ENCODE results near the gene NDUFS1.

The NDUFS1 gene

GRCh38 chr2:206075113-206075512, 84.1 kb downstream of the NDUFS1 start:
- Histone ChIP-seq H3K4me1 (peaks cover 0 to 16% (median 7%) of the 10 kb centered on the region in 4 donors), H3K4me3 (no peak overlapping the region), H3K36me3 (no peaks in the 10 kb centered on the region), H3K27me3 (no peaks in the 10 kb centered on the region), H3K27ac (no peak overlapping the region), H3K9me3 (no peaks in the 10 kb centered on the region)
- intact Hi-C loops (cut with DNase I; ENCODE audit: low total_unique reads): no loop called here
- no peak for DNase-seq
- TF ChIP-seq CTCF (IDR thresholded peaks at IDR 0.05): no peak

GRCh38 chr2:206071807-206072206, 87.4 kb downstream of the NDUFS1 start:
- no peaks in the 10 kb centered on the region for H3K27me3 ChIP-seq
- TF ChIP-seq CTCF (IDR thresholded peaks at IDR 0.05): no peak
- intact Hi-C loops (cut with DNase I; ENCODE audit: low total_unique reads): no loop called here
- H3K36me3 ChIP-seq: no peaks in the 10 kb centered on the region
- H3K4me1 ChIP-seq: peaks cover 0 to 18% (median 3%) of the 10 kb centered on the region in 4 donors
- DNase-seq: no peak
- no peaks in the 10 kb centered on the region for H3K9me3 ChIP-seq
- no peak overlapping the region for H3K4me3 ChIP-seq
- no peak overlapping the region for H3K27ac ChIP-seq

GRCh38 chr2:206069417-206069816, 89.8 kb downstream of the NDUFS1 start:
- intact Hi-C loops (cut with DNase I; ENCODE audit: low total_unique reads): no loop called here
- no peaks in the 10 kb centered on the region for H3K9me3 ChIP-seq
- TF ChIP-seq CTCF (IDR thresholded peaks at IDR 0.05): no peak
- H3K36me3 ChIP-seq: no peaks in the 10 kb centered on the region
- H3K4me3 ChIP-seq: no peak overlapping the region
- DNase-seq: no peak
- no peaks in the 10 kb centered on the region for H3K27me3 ChIP-seq
- no peak overlapping the region for H3K27ac ChIP-seq
- H3K4me1 ChIP-seq: peaks cover 0 to 18% (median 3%) of the 10 kb centered on the region in 4 donors

GRCh38 chr2:206068207-206068606, 91.0 kb downstream of the NDUFS1 start:
- Histone ChIP-seq H3K36me3 (peaks cover 0 to 4% (median 3%) of the 10 kb centered on the region in 3 donors), H3K4me1 (peaks cover 0 to 18% (median 3%) of the 10 kb centered on the region in 4 donors), H3K27me3 (no peaks in the 10 kb centered on the region), H3K4me3 (no peak overlapping the region), H3K9me3 (no peaks in the 10 kb centered on the region), H3K27ac (no peak overlapping the region)
- DNase-seq: no peak
- TF ChIP-seq CTCF (IDR thresholded peaks at IDR 0.05): no peak
- intact Hi-C loops (cut with DNase I; ENCODE audit: low total_unique reads): no loop called here

Data from tibial artery (tissue), 4 donors.